ENCODE data around the gene MAPK8IP2.

MAPK8IP2 gene

DNA sequence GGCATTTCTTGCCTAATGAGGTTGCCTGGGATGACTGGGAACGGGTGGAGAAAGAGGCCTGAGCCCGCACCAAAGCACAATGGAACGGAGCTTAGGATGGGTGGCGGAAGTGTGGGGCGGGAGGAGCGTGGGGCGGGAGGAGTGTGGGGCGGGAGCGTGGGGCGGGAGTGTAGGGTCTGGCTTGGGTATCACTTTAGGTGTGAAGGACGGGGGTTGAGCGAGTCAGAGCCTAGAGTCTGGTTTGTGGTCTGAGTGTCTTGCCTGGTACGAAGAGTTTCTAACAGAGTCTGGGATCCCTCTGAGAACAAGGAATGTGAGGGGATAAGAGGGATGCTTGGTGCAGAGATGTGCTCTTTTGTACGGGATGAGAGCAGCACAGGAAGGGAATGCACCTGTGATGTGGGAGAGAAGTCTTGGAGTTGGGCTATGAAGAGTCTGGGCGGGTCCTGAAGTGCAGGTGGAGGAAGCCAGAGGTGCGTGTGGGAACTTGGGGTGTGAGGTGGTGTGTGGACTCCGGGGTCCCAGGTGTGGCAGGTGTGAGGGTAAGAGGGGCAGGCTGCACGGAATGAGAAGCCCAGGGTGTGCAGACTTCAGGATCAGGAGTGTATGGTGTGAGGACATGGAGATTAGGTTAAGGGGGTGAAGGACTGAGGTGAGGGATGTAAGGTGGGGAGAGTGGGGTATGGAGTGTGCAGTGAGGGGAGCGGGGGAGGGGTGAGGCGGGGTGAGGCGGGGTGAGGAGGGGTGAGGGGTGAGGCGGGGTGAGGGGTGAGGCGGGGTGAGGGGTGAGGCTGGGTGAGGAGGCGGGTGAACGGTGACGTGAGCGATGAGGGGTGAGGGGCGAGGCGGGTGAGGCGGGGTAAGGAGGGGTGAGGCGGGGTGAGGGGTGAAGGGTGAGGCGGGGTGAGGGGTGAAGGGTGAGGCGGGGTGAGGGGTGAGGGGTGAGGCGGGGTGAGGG, 38.9 kb upstream of the MAPK8IP2 start:
- no peaks in the 10 kb centered on the region for H3K27me3 ChIP-seq (ENCODE audit: insufficient read depth, poor library complexity, severe bottlenecking)
- H3K4me1 ChIP-seq (ENCODE audit: insufficient read depth, poor library complexity, severe bottlenecking) = no peaks in the 10 kb centered on the region
- H3K4me3 ChIP-seq (ENCODE audit: severe bottlenecking) = no peak overlapping the region
- H3K36me3 ChIP-seq (ENCODE audit: low read depth) = no peaks in the 10 kb centered on the region
- H3K9me3 ChIP-seq (ENCODE audit: severe bottlenecking) = no peaks in the 10 kb centered on the region
- ATAC-seq (ENCODE audit: low read depth) (no peak), DNase-seq (ENCODE audit: low spot score) (no peak)
- TF ChIP-seq, protein P1, sequence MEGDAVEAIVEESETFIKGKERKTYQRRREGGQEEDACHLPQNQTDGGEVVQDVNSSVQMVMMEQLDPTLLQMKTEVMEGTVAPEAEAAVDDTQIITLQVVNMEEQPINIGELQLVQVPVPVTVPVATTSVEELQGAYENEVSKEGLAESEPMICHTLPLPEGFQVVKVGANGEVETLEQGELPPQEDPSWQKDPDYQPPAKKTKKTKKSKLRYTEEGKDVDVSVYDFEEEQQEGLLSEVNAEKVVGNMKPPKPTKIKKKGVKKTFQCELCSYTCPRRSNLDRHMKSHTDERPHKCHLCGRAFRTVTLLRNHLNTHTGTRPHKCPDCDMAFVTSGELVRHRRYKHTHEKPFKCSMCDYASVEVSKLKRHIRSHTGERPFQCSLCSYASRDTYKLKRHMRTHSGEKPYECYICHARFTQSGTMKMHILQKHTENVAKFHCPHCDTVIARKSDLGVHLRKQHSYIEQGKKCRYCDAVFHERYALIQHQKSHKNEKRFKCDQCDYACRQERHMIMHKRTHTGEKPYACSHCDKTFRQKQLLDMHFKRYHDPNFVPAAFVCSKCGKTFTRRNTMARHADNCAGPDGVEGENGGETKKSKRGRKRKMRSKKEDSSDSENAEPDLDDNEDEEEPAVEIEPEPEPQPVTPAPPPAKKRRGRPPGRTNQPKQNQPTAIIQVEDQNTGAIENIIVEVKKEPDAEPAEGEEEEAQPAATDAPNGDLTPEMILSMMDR (IDR thresholded peaks at IDR 0.05; ENCODE audit: poor library complexity, severe bottlenecking) = no peak
- no peak overlapping the region for H3K27ac ChIP-seq (ENCODE audit: poor library complexity, severe bottlenecking)

DNA sequence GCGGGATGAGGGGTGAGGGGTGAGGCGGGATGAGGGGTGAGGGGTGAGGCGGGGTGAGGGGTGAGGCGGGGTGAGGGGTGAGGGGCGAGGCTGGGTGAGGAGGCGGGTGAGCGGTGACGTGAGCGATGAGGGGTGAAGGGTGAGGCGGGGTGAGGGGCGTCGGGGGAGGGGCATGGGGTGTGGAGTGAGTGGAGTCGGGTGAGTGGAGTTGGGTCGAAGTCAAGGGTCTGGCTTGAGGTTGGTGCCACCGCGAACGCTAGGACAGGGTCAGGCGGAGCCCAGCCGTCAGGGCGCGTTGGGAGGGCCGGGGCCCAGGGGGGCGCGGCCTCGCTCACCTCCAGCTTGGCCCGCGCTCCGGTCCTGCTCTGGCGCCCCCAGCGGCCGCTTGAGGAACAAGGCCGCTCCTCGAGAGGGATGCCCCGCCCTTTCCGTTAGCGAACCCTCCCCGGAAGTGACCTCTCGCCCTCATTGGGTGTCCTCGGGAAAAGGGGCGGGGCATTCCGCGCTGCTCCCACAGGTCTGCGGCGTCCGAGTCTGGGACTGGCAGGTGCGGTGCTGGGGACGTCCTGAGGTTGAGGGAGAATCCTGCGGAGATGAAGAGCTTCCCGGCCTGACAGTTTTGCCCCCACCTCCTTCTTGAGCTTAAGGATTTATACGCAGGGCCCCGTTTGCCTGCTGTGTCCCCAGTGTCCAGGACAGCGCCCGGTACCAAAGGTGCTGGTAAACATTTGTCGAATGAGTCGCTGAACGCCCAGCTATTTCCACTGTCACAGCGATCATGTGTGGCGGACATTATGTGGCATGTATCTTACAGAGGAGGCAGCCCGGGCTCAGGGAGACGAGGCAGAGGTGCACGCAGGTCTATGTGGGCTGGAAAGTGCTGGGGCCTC, 37.8 kb upstream of the MAPK8IP2 start, which contains the start of gene SYCE3:
SYCE3 (minus strand) TSS at position 397 of the 890 bp plus-strand sequence. CDS start 6,514 bp downstream, outside the sequence.
- no peaks in the 10 kb centered on the region for H3K9me3 ChIP-seq (ENCODE audit: severe bottlenecking)
- peak within 1 kb of the TSS; percentile 39 for H3K4me3 ChIP-seq (ENCODE audit: severe bottlenecking)
- TF ChIP-seq, protein P1 (IDR thresholded peaks at IDR 0.05; ENCODE audit: poor library complexity, severe bottlenecking) = peak; percentile 86
- H3K27ac ChIP-seq (ENCODE audit: poor library complexity, severe bottlenecking) = no peak within 1 kb of the TSS
- no peaks in the 10 kb centered on the region for H3K36me3 ChIP-seq (ENCODE audit: low read depth)
- ATAC-seq (ENCODE audit: low read depth) (peak; percentile 94), DNase-seq (ENCODE audit: low spot score) (peak; percentile 98)
- H3K27me3 ChIP-seq (ENCODE audit: insufficient read depth, poor library complexity, severe bottlenecking) = no peaks in the 10 kb centered on the region
- no peaks in the 10 kb centered on the region for H3K4me1 ChIP-seq (ENCODE audit: insufficient read depth, poor library complexity, severe bottlenecking)

DNA sequence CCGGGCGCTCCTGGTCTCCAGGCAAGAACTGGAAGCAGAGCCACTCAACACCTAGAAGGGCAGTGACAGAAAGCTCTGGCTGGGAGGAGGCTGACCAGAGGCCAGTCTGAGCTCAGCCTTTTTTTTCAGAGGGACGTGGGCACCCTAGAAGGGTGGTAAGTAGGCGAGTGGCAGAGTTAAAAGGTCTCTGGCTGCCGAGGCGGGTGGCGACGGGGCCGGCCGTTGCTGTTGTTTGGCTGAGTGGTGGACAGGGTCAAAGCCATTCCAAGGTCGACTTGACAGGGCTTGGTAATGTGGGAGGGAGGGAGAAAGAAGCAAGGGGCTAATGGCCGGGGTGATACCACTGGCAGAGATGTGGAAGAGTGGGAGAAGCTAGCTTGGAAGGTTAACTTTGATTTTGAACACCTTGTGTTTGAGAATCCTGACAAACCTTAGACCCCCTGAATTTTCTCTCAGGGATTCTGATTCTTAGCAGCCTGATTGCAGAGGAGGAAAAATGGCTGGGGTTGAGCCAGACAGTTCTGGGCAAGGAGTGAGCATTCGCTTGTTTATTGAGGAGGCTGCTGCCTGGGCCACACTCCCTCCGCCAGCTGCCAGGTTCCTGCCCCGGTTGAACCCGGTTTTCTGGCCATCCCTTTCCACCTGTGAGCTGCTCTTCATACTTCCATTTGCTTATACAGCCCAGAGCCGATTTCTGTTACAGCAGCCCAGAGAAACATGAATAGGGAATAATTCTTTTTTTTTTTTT, 37.0 kb upstream of the MAPK8IP2 start:
- Histone ChIP-seq H3K9me3 (ENCODE audit: severe bottlenecking) (no peaks in the 10 kb centered on the region), H3K27ac (ENCODE audit: poor library complexity, severe bottlenecking) (no peak overlapping the region), H3K27me3 (ENCODE audit: insufficient read depth, poor library complexity, severe bottlenecking) (no peaks in the 10 kb centered on the region), H3K4me3 (ENCODE audit: severe bottlenecking) (peak overlapping the region; percentile 39), H3K36me3 (ENCODE audit: low read depth) (no peaks in the 10 kb centered on the region), H3K4me1 (ENCODE audit: insufficient read depth, poor library complexity, severe bottlenecking) (no peaks in the 10 kb centered on the region)
- ATAC-seq (ENCODE audit: low read depth) (peak; percentile 15; the same call in 2 of the 3 replicates), DNase-seq (ENCODE audit: low spot score) (no peak)
- TF ChIP-seq, protein P1 (IDR thresholded peaks at IDR 0.05; ENCODE audit: poor library complexity, severe bottlenecking) = no peak

DNA sequence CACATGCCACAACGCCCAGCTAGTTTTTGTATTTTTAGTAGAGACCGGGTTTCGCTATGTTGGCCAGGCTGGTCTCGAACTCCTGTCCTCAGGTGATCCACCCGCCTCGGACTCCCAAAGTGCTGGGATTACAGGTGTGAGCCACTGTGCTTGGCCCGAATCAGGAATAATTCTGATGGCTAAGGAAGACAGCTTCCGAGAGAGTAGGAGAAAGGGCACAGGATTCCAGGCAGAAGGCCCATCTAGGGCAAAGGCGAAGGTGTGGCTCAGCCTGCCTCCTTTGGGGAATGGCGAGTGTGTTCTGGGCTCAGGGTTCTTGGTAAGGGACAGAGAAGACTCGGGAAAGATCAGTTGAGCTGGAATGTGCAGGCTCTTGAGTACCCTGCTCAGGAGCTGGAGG, 36.3 kb upstream of the MAPK8IP2 start:
- Histone ChIP-seq H3K4me1 (ENCODE audit: insufficient read depth, poor library complexity, severe bottlenecking) (no peaks in the 10 kb centered on the region), H3K36me3 (ENCODE audit: low read depth) (no peaks in the 10 kb centered on the region; the same call in 1 of the 2 replicates), H3K27ac (ENCODE audit: poor library complexity, severe bottlenecking) (no peak overlapping the region), H3K9me3 (ENCODE audit: severe bottlenecking) (no peaks in the 10 kb centered on the region), H3K4me3 (ENCODE audit: severe bottlenecking) (no peak overlapping the region), H3K27me3 (ENCODE audit: insufficient read depth, poor library complexity, severe bottlenecking) (no peaks in the 10 kb centered on the region)
- TF ChIP-seq, protein P1 (IDR thresholded peaks at IDR 0.05; ENCODE audit: poor library complexity, severe bottlenecking) = no peak
- ATAC-seq (ENCODE audit: low read depth) (no peak), DNase-seq (ENCODE audit: low spot score) (no peak)

All from RWPE2 (cell line).